KG1 (cell line): Measurements from ENCODE around the gene CDYL2.
"Not testable (repeated sequence)": the region's sequence is repeated elsewhere in the genome, so short reads cannot be mapped to it uniquely, and the experiment has no call there.

Experiments used
- DNase-seq: peaks from one replicate; lab custom pipeline; 2025; lab: John Stamatoyannopoulos, UW

Gene CDYL2

DNA sequence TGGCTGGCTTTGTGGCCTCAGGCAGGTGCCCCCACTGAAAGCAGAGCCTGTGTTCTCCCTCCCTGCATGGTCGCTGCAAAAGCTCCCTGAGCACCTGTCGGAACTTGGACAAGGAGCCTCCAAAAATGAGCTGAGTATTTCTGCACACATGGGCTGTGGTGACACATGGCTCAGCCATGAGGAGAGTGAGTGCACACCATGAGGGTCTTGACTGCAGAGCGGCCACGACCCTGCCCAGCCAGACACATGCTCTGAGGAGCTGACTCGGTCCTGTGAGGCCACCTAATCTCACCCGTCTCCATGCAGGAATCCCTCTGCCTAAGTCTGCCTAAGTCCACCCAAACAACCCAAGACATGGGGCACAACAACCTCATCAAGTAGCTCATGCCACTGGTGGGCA, 134.7 kb downstream of the CDYL2 start:
- DNase-seq, result no peak

DNA sequence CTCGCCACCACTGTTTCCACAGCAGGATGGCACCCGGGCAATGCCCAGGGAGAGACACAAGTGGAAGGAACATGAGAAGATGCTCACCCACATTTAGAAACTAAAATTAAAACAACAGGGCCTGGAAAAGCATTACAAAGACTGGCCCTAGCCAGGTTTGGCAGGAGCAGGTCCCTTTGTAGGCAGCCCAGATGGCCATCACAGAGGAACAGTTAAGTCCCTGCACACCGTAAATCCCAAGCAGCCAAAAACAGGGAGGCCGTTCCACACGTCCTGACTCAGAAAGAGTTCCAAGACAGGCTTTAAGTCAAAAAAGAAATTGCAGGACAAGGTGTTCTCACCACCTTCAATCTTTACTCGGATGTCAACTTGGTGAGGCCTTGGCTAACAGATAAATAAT, 136.5 kb downstream of the CDYL2 start:
- no peak for DNase-seq

DNA sequence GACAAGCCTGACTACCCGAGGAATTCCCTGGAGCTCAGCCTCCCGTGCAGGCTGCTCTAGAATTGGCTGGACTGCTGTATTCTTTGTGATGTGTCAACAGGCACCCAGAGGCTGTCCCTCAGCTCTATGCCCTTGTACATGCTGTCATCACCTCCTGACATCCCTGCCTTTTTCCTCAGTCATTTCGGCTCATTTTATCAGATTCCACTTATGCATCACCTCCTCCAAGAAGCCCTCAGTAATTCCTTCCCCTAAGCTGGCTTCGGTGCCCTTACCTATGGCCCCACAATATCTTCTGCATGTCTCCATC, 137.2 kb downstream of the CDYL2 start:
- DNase-seq, result no peak

- DNase-seq, result no peak
These were observed 137.8 kb downstream of the CDYL2 start for GRCh38 chr16:80666378-80667250.

GRCh38 chr16:80665356-80665755, 139.0 kb downstream of the CDYL2 start:
- no peak for DNase-seq

GRCh38 chr16:80664786-80665185, 139.6 kb downstream of the CDYL2 start:
- DNase-seq, result no peak

- DNase-seq, result no peak
These were observed 140.2 kb downstream of the CDYL2 start for GRCh38 chr16:80664226-80664625.

GRCh38 chr16:80663078-80663477, 141.3 kb downstream of the CDYL2 start:
- no peak for DNase-seq

DNA sequence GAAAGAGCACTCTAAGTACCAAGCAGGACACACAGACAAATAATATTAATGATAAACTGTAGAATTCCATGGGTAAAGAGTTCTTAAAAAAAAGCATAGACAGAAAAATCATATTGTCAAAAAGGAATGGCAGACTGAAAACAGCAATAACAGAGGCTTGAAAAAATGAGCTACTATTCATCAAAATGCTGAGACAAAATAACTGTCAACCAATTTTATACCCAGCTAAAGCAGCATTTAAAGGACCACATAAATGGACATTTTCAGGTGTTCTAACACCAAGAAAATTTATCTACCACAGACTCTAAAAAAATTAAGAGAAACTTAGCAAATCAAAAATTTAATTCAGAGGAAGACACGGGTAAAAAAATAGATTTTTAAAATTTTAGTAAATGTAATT, 144.5 kb downstream of the CDYL2 start:
- no peak for DNase-seq

DNA sequence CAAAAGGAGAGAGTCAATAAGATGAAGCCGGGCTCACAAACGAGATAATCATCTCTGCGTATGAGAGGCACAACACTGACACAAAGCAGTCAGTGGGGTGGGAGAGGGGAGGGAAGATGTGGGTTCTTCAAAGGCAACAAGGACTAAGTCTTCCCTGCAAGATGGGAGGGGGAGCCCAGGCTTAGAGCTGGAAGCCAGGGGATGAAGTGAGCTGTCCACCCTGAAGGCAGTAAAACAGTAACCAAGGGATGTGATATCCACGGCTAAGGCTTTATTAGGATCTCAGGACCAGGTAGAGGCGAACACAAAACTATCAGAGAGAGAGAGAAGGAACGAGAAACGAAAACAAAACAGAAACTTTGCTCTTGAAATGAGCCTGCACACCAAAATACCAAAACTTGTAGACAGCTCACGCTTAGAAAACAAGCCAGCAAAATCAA, 147.7 kb downstream of the CDYL2 start:
- no peak for DNase-seq

GRCh38 chr16:80656161-80656560, 148.2 kb downstream of the CDYL2 start:
- DNase-seq, result no peak

- no peak for DNase-seq
These were observed 148.6 kb downstream of the CDYL2 start for GRCh38 chr16:80655751-80656150.

GRCh38 chr16:80654094-80654862, 150.1 kb downstream of the CDYL2 start:
- no peak for DNase-seq

DNA sequence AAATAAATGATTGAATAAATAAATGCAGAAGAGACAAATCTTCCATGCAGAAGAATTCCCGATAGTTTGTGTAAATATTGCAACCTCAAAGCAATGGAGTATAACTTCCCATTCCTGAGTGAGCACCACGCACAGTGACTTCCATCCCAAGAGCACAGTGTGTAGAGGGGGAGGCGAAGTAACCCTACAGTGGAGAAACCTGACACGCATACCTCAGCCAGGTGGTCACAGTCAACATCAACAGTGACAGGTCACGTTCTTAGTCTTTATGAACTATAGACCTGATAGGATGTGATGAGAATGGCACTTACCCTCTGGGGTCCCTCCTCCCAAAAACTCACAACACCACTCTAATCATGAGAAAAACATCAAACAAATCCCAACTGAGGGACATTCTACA, 152.0 kb downstream of the CDYL2 start:
- no peak for DNase-seq

- DNase-seq, result not testable (repeated sequence)
These were observed 154.1 kb downstream of the CDYL2 start for GRCh38 chr16:80650281-80650680.

GRCh38 chr16:80640316-80640715, 164.1 kb downstream of the CDYL2 start:
- DNase-seq, result no peak

- DNase-seq, result no peak
These were observed 164.8 kb downstream of the CDYL2 start for GRCh38 chr16:80639636-80640035.

DNA sequence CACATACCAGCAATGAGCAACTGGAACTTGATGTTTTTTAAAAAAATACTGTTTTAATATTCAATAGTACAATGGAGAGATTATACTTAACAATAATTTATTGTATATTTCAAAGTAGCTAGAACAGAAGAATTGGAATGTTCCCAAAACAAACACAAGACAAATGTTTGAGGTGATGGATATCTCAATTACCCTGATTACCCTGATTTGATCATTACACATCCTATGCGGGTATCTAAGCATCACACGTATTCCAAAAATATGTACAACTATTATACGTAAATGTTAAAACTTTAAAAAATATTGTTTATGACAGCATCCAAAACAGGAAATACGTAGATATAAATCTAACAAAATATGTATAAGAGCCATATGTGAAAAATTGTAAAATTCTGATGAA, 166.8 kb downstream of the CDYL2 start:
- no peak for DNase-seq

DNA sequence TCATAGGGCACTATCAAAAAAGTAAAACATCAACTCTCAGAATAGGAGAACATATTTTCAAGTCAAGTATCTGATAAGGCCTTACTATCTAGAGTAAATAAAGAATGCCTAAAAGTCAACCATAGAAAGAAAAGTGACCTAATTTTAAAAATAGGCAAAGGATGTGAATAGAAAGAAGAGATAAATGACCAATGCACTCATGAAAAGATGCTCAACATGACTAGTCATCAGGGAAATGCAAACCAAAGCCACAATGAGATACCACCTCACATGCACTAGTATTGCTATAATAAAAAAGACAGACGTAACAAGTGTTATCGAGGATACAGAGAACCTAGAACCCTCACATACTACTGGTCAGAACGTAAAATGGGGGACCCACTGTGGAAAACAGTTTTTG, 172.8 kb downstream of the CDYL2 start:
- DNase-seq, result no peak

GRCh38 chr16:80628254-80628653, 176.1 kb downstream of the CDYL2 start:
- DNase-seq, result no peak

- DNase-seq, result no peak
These were observed 177.3 kb downstream of the CDYL2 start for GRCh38 chr16:80627108-80627507.

DNA sequence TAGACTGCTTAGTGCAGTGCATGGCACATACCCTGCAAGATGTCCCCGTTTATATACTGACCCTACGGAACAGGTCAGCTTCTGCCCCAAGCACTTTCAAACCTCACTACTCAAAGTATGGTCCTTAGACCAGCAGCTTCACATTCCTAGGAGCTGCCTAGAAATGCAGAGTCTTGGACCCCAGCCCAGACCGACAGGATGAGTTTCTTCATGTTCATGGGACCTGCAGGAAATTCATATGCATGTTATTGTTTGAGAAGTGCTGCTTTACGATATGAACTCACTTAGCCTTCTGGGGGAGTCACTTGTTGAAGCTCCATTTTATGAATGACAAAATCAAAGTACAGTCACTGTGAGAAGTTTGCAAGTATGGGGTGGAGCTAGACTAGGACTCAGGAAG, 181.0 kb downstream of the CDYL2 start:
- no peak for DNase-seq

GRCh38 chr16:80622007-80622406, 182.4 kb downstream of the CDYL2 start:
- DNase-seq, result no peak
